Fibroblast of pulmonary artery (primary cell): ENCODE data around the gene HTR2A.
A peak's percentile ranks its signal among the peaks of the same experiment; 100 is the strongest.

Experiments
- DNase-seq: peaks from one replicate; pipeline ENCODE4 v3.0.0-alpha.2; 2010; ENCODE audit warnings: low read depth
- H3K4me3 ChIP-seq: replicated peaks from 2 replicates; pipeline ENCODE4 v1.5.1; 2011; ENCODE audit warnings: low read depth, mild to moderate bottlenecking, control low read depth, low read length, moderate library complexity
- CTCF ChIP-seq: IDR thresholded peaks from 2 replicates; pipeline ENCODE4 v1.5.1; 2011; ENCODE audit warnings: mild to moderate bottlenecking, control low read depth, low read length, inconsistent platforms; ENCODE audit errors: missing control alignments

Gene HTR2A

GRCh38 chr13:46803586-46803985, 93.3 kb downstream of the HTR2A start:
- DNase-seq, result no peak
- H3K4me3 ChIP-seq, result no peak overlapping the region
- no peak for TF ChIP-seq CTCF

GRCh38 chr13:46801858-46802257, 95.0 kb downstream of the HTR2A start:
- DNase-seq, result no peak
- TF ChIP-seq CTCF, result no peak
- no peak overlapping the region for H3K4me3 ChIP-seq

GRCh38 chr13:46799139-46799538, 97.7 kb downstream of the HTR2A start:
- DNase-seq, result no peak
- no peak overlapping the region for H3K4me3 ChIP-seq
- no peak for TF ChIP-seq CTCF

- no peak for TF ChIP-seq CTCF
- no peak for DNase-seq
- H3K4me3 ChIP-seq, result peak overlapping the region; percentile 79
These were observed 99.2 kb downstream of the HTR2A start for GRCh38 chr13:46797501-46798237.

GRCh38 chr13:46796515-46797474, 100.1 kb downstream of the HTR2A start, which contains the start of gene ESD:
Gene ESD, minus strand, starts transcription at chr13:46797161. Its CDS starts 5,748 bp downstream, at chr13:46791413.
- peak; percentile 90 for DNase-seq
- H3K4me3 ChIP-seq, result peak within 1 kb of the TSS; percentile 79
- no peak for TF ChIP-seq CTCF

- no peak for TF ChIP-seq CTCF
- DNase-seq, result no peak
- H3K4me3 ChIP-seq, result peak overlapping the region; percentile 79
These were observed 100.7 kb downstream of the HTR2A start for GRCh38 chr13:46796129-46796514.
